SK-N-SH treated with all-trans-retinoic acid at 6 μM for 48 hours (cell line): ENCODE measurements around the gene NOS3.

Experiments
- ZFP3 ChIP-seq: fragments of 250-450 bp; sonication (Bioruptor Pico); IDR thresholded peaks from 2 replicates; pipeline ENCODE4 v1.5.0; 2020; ENCODE audit warnings: mild to moderate bottlenecking, moderate library complexity
- ZNF70 ChIP-seq: fragments of 450-650 bp; formaldehyde crosslinking; IDR thresholded peaks from 2 replicates; pipeline ENCODE4 v1.5.0; 2020; ENCODE audit warnings: mild to moderate bottlenecking, moderate library complexity
- TF ChIP-seq, protein P1 (sequence below): fragments of 250-450 bp; sonication (Bioruptor Pico); IDR thresholded peaks from 2 replicates; pipeline ENCODE4 v1.8.0; 2020; ENCODE audit warnings: mild to moderate bottlenecking, moderate library complexity, borderline replicate concordance
- TF ChIP-seq, protein P2 (sequence below): fragments of 250-450 bp; sonication (Bioruptor Pico); IDR thresholded peaks from 2 replicates; pipeline ENCODE4 v1.5.0; 2020; ENCODE audit warnings: mild to moderate bottlenecking, moderate library complexity

DNA sequence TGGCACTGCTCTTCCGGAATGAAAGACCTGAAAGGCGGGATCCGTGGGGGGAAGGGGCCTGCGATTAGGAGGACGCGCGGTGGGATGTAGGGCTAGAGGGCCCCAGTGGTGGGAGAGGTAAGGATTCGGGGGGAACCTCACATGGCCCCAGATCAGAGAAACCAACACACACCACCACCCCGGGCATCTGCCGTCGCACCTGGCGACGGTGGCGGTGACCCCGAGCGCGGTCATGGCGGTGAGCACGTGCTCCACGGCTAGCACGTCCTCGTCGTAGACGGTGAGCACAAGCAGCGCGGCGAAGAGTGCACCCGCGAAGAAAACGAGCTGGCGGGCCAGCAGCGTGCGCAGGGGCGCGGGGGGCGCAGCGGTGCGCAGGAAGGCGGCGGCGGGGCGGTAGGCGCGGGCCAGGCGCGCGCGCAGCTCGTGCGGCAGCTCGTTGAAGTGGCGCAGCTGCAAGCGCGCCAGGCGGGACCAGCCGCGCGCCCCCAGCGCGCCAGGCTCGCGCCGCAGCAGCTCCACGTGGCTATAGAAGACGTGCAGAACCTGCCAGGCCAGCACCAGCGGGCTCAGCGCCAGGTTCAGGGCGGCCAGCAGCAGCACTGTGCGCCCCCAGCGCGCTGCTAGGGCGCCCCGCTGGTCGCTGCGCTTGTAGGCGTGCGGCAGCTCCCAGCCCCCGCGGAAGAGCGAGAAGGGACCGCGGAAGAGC lies 27.8 kb downstream of the NOS3 start:
- TF ChIP-seq, protein P1, sequence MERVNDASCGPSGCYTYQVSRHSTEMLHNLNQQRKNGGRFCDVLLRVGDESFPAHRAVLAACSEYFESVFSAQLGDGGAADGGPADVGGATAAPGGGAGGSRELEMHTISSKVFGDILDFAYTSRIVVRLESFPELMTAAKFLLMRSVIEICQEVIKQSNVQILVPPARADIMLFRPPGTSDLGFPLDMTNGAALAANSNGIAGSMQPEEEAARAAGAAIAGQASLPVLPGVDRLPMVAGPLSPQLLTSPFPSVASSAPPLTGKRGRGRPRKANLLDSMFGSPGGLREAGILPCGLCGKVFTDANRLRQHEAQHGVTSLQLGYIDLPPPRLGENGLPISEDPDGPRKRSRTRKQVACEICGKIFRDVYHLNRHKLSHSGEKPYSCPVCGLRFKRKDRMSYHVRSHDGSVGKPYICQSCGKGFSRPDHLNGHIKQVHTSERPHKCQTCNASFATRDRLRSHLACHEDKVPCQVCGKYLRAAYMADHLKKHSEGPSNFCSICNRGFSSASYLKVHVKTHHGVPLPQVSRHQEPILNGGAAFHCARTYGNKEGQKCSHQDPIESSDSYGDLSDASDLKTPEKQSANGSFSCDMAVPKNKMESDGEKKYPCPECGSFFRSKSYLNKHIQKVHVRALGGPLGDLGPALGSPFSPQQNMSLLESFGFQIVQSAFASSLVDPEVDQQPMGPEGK (CRISPR knock-in tag), result no peak
- TF ChIP-seq ZFP3 (CRISPR knock-in tag) (no peak), ZNF70 (0 out of 2 replicates have a peak, but pooled peaks have one; percentile 40)
- TF ChIP-seq, protein P2, sequence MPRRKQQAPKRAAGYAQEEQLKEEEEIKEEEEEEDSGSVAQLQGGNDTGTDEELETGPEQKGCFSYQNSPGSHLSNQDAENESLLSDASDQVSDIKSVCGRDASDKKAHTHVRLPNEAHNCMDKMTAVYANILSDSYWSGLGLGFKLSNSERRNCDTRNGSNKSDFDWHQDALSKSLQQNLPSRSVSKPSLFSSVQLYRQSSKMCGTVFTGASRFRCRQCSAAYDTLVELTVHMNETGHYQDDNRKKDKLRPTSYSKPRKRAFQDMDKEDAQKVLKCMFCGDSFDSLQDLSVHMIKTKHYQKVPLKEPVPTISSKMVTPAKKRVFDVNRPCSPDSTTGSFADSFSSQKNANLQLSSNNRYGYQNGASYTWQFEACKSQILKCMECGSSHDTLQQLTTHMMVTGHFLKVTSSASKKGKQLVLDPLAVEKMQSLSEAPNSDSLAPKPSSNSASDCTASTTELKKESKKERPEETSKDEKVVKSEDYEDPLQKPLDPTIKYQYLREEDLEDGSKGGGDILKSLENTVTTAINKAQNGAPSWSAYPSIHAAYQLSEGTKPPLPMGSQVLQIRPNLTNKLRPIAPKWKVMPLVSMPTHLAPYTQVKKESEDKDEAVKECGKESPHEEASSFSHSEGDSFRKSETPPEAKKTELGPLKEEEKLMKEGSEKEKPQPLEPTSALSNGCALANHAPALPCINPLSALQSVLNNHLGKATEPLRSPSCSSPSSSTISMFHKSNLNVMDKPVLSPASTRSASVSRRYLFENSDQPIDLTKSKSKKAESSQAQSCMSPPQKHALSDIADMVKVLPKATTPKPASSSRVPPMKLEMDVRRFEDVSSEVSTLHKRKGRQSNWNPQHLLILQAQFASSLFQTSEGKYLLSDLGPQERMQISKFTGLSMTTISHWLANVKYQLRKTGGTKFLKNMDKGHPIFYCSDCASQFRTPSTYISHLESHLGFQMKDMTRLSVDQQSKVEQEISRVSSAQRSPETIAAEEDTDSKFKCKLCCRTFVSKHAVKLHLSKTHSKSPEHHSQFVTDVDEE (CRISPR knock-in tag), result no peak
